Smooth muscle cell (in vitro differentiated cells): ENCODE data around the gene C1QA. TPM values are rescaled to one million over a fixed set of nuclear protein-coding genes. Genes with fewer than 3 reads are reported as not detected.
"Not testable (repeated sequence)": the region's sequence is repeated elsewhere in the genome, so short reads cannot be mapped to it uniquely, and the experiment has no call there.

Source experiments
- DNase-seq: peaks from one replicate; lab custom pipeline; 2025; ENCODE audit not compliant: unreplicated experiment; lab: John Stamatoyannopoulos, UW
- H2AFZ ChIP-seq: fragments of 200-600 bp; sonication (generic); 2 replicates; pipeline ENCODE4 v1.6.0; 2016; ENCODE audit warnings: antibody characterized with exemption, low read depth, mild to moderate bottlenecking
- H3F3A ChIP-seq: fragments of 200-600 bp; sonication (generic); 2 replicates; pipeline ENCODE4 v1.6.0; 2017; ENCODE audit warnings: antibody characterized with exemption, low read depth
- H3K27ac ChIP-seq: fragments of 200-600 bp; sonication (generic); 2 replicates; pipeline ENCODE4 v1.5.1; 2016; ENCODE audit warnings: low read depth, mild to moderate bottlenecking
- H3K27me3 ChIP-seq: fragments of 200-600 bp; sonication (generic); 2 replicates; pipeline ENCODE4 v1.6.1; 2016; ENCODE audit warnings: low read depth, mild to moderate bottlenecking
- H3K36me3 ChIP-seq: fragments of 200-600 bp; sonication (generic); 2 replicates; pipeline ENCODE4 v1.5.1; 2016; ENCODE audit warnings: low read depth
- H3K4me1 ChIP-seq: fragments of 200-600 bp; sonication (generic); 2 replicates; pipeline ENCODE4 v1.5.1; 2016; ENCODE audit warnings: low read depth
- H3K4me2 ChIP-seq: fragments of 200-600 bp; sonication (generic); 2 replicates; pipeline ENCODE4 v1.6.0; 2016; ENCODE audit warnings: mild to moderate bottlenecking
- H3K4me3 ChIP-seq: fragments of 200-600 bp; sonication (generic); 2 replicates; pipeline ENCODE4 v1.5.1; 2016; ENCODE audit warnings: mild to moderate bottlenecking
- H3K79me2 ChIP-seq: fragments of 200-600 bp; sonication (generic); 2 replicates; pipeline ENCODE4 v1.6.0; 2016; ENCODE audit warnings: low read depth, mild to moderate bottlenecking
- H3K9ac ChIP-seq: fragments of 200-600 bp; sonication (generic); 2 replicates; pipeline ENCODE4 v1.6.0; 2016; ENCODE audit warnings: low read depth
- H3K9me3 ChIP-seq: fragments of 200-600 bp; sonication (generic); replicated peaks from 2 replicates; pipeline ENCODE4 v1.5.1; 2016; ENCODE audit warnings: low read depth
- H4K20me1 ChIP-seq: fragments of 200-600 bp; sonication (generic); 2 replicates; pipeline ENCODE4 v1.6.0; 2016; ENCODE audit warnings: low read depth
- CTCF ChIP-seq: fragments of 200-600 bp; sonication (generic); IDR thresholded peaks from 2 replicates; pipeline ENCODE4 v1.5.1; 2017; ENCODE audit warnings: borderline replicate concordance, mild to moderate bottlenecking, antibody characterized with exemption; ENCODE audit not compliant: insufficient read depth, poor library complexity, severe bottlenecking
- WGBS: methylation state at CpG from one replicate; pipeline ENCODE4 v1.1.7; 2016; ENCODE audit warnings: low lambda C conversion rate; 5-methylcytosine and 5-hydroxymethylcytosine counted together
- polyA plus RNA-seq: library from polyadenylated mRNA; unstranded; fragments of >200 nt; fragmentation: Nextera tagmentation; extraction: Ambion mirVana; gene quantifications from 2 replicates; pipeline ENCODE4 v1.2.1, GENCODE V29; 2016
- total RNA-seq: library from RNA; depleted of rRNA; stranded (reverse); fragments of >200 nt; gene quantifications from 2 replicates; pipeline ENCODE4 v1.2.3, GENCODE V29; 2014

C1QA gene
- total and polyA plus RNA-seq, 2 experiments from 2014 or later, result not detected

DNA sequence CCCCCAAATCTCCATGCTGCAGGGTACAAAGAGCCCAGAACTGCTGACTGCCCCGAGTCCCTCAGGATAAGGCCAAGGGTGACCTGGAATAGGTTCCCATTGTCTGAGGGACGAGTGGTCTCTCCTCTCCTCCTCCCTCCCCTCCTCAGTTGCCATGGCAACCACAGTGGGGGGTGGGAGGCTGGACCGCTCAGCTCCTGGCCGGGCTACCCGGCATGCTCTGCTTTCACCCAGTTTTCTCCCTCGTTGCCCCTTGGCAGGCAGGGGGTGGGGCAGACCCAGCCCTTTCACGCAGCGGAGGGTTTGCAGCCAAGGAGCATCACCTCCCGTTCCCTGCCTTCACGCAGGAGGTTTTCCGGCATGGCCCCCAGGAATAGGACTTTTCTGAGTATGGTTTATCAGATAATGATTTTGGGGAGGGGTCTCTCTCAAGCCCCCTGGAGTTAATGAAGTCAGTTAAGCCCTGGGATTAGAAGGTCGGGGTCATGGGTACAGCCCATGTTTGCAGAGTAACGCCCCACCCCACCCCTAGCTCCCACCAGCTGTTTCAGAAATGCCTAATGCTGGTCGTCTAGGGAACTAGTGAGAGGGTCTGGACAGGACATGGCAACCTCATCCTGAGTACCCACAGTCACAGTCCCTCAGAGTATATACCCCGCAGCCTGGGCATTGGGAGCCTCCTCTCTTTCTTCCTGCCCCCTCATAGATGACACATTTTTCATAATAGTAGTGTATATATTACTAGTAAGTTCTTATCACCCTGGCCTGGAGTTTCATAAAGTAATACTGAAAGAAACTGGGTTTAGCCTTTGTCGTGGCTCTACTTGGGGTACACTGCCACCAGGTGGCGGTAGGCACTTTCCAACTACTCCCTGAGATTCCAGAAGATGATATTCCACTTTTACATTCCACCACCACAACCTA lies 37.3 kb downstream of the C1QA start:
- Histone ChIP-seq H3K9ac (no peak overlapping the region), H3K4me1 (peaks cover 23% of the 10 kb centered on the region), H3K4me3 (no peak overlapping the region), H3K36me3 (no peaks in the 10 kb centered on the region), H4K20me1 (no peaks in the 10 kb centered on the region), H3F3A (no peaks in the 10 kb centered on the region), H3K9me3 (no peaks in the 10 kb centered on the region), H3K27ac (no peak overlapping the region), H3K4me2 (no peak overlapping the region), H3K27me3 (peaks cover 41% of the 10 kb centered on the region), H3K79me2 (no peaks in the 10 kb centered on the region), H2AFZ (no peak overlapping the region)
- DNase-seq, result no peak
- 53% methylated on average over 17 of the region's 17 CpGs for WGBS
- peak; percentile 74 for TF ChIP-seq CTCF

DNA sequence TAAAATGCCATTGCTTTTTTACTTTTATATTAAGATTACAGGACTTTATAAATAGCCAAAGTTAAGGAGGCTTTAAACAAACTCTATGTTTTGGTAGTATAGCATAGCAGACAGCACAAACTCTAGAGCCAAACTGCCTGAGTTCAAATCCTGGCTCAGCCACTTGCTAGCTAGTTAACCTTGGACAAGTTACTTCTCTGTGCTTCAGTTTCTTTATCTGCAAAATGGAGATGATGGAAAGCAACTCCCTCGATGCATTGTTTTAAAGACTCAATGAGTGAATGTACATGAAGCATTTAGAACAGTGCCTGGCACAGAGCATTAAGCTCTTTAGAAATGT lies 38.0 kb downstream of the C1QA start:
- Histone ChIP-seq H3K36me3 (no peaks in the 10 kb centered on the region), H3K4me2 (no peak overlapping the region), H3K4me3 (no peak overlapping the region), H3K79me2 (no peaks in the 10 kb centered on the region), H3K27me3 (peaks cover 37% of the 10 kb centered on the region), H3K9me3 (no peaks in the 10 kb centered on the region), H3K4me1 (peaks cover 23% of the 10 kb centered on the region), H2AFZ (no peak overlapping the region), H3K27ac (no peak overlapping the region), H3F3A (no peaks in the 10 kb centered on the region), H4K20me1 (no peaks in the 10 kb centered on the region), H3K9ac (no peak overlapping the region)
- no peak for DNase-seq
- TF ChIP-seq CTCF, result no peak
- 38% methylated on average over 1 of the region's 1 CpG for WGBS

- not testable (repeated sequence) for H3K9me3 ChIP-seq, H3K4me2 ChIP-seq, H2AFZ ChIP-seq, DNase-seq, H3K79me2 ChIP-seq, H4K20me1 ChIP-seq, H3K4me3 ChIP-seq, H3K27ac ChIP-seq, H3K36me3 ChIP-seq, H3F3A ChIP-seq, H3K9ac ChIP-seq
- WGBS, result 89% methylated on average over 15 of the region's 15 CpGs
- Histone ChIP-seq H3K27me3 (peaks cover 24% of the 10 kb centered on the region), H3K4me1 (peaks cover 23% of the 10 kb centered on the region)
These were observed 39.7 kb downstream of the C1QA start for GRCh38 chr1:22676151-22676550.

- no peak overlapping the region for H2AFZ ChIP-seq
- TF ChIP-seq CTCF, result no peak
- no peak for DNase-seq
- H3K36me3 ChIP-seq, result no peaks in the 10 kb centered on the region
- no peak overlapping the region for H3K27ac ChIP-seq
- no peak overlapping the region for H3K4me2 ChIP-seq
- 92% methylated on average over 33 of the region's 37 CpGs for WGBS
- no peak overlapping the region for H3K4me3 ChIP-seq
- peaks cover 15% of the 10 kb centered on the region for H3K27me3 ChIP-seq
- no peaks in the 10 kb centered on the region for H4K20me1 ChIP-seq
- no peaks in the 10 kb centered on the region for H3K79me2 ChIP-seq
- H3K9ac ChIP-seq, result no peak overlapping the region
- no peaks in the 10 kb centered on the region for H3F3A ChIP-seq
- H3K9me3 ChIP-seq, result no peaks in the 10 kb centered on the region
- peaks cover 23% of the 10 kb centered on the region for H3K4me1 ChIP-seq
These were observed 40.6 kb downstream of the C1QA start for GRCh38 chr1:22676916-22677583.
